RWPE2 (cell line): ENCODE measurements around the gene SERAC1.

Source experiments
- ATAC-seq: fragments of 200-7000 bp; cut with Tn5 transposase; 3 replicates; pipeline ENCODE4 v1.9.1; 2021; ENCODE audit warnings: low read depth
- DNase-seq: peaks from one replicate; pipeline ENCODE4 v3.0.0-alpha.2; 2020; ENCODE audit warnings: low spot score
- H3K27ac ChIP-seq: fragments of 450-650 bp; 2 replicates; pipeline ENCODE4 v1.5.1; 2017; ENCODE audit warnings: mild to moderate bottlenecking; ENCODE audit not compliant: poor library complexity, severe bottlenecking
- H3K27me3 ChIP-seq: fragments of 250-450 bp; sonication (Bioruptor Pico); 2 replicates; pipeline ENCODE4 v1.5.1; 2021; ENCODE audit warnings: mild to moderate bottlenecking, moderate library complexity; ENCODE audit not compliant: insufficient read depth, poor library complexity, severe bottlenecking
- H3K36me3 ChIP-seq: fragments of 250-450 bp; sonication (Bioruptor Pico); 2 replicates; pipeline ENCODE4 v1.5.1; 2020; ENCODE audit warnings: low read depth, mild to moderate bottlenecking, moderate library complexity
- H3K4me1 ChIP-seq: fragments of 250-450 bp; sonication (Bioruptor Pico); 2 replicates; pipeline ENCODE4 v1.5.1; 2021; ENCODE audit warnings: mild to moderate bottlenecking, moderate library complexity; ENCODE audit not compliant: insufficient read depth, poor library complexity, severe bottlenecking
- H3K4me3 ChIP-seq: fragments of 250-450 bp; sonication (Bioruptor Pico); 2 replicates; pipeline ENCODE4 v1.5.1; 2021; ENCODE audit warnings: mild to moderate bottlenecking, moderate library complexity; ENCODE audit not compliant: severe bottlenecking
- H3K9me3 ChIP-seq: fragments of 250-450 bp; sonication (Bioruptor Pico); 2 replicates; pipeline ENCODE4 v1.5.1; 2021; ENCODE audit warnings: mild to moderate bottlenecking, moderate library complexity; ENCODE audit not compliant: severe bottlenecking
- TF ChIP-seq, protein P1 (sequence below): fragments of 450-650 bp; IDR thresholded peaks from one replicate; pipeline ENCODE4 v1.5.1; 2017; ENCODE audit warnings: mild to moderate bottlenecking, moderate library complexity; ENCODE audit not compliant: poor library complexity, severe bottlenecking

Gene SERAC1

DNA sequence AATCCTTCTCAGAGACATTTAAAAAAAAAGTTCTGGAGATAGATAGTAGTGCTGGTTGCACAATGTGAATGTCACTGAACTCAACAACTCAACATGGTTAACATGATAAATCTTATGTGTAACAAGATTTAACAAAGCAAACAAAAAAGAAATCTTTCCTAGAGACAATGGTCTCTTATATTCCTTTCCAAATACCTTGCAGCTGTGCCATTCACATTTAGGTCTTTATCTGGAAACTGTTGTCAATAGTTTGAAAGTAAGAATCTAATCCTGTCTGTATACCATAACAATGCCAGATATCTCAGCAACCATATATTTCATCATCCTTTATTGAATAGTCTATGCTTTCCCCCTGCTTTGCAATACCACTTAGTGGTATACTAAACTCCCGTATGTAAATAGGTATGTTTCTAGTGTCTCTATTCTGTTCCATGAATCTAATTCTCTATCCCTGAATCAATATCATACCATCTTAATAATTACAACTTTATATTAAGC, 2.1 kb downstream of the SERAC1 start:
- no peaks in the 10 kb centered on the region for H3K27me3 ChIP-seq
- DNase-seq (no peak), ATAC-seq (no peak)
- H3K4me3 ChIP-seq = no peak overlapping the region
- no peak overlapping the region for H3K27ac ChIP-seq
- H3K9me3 ChIP-seq = no peaks in the 10 kb centered on the region
- H3K4me1 ChIP-seq = peaks cover 13% of the 10 kb centered on the region
- H3K36me3 ChIP-seq = no peaks in the 10 kb centered on the region
- TF ChIP-seq, protein P1, sequence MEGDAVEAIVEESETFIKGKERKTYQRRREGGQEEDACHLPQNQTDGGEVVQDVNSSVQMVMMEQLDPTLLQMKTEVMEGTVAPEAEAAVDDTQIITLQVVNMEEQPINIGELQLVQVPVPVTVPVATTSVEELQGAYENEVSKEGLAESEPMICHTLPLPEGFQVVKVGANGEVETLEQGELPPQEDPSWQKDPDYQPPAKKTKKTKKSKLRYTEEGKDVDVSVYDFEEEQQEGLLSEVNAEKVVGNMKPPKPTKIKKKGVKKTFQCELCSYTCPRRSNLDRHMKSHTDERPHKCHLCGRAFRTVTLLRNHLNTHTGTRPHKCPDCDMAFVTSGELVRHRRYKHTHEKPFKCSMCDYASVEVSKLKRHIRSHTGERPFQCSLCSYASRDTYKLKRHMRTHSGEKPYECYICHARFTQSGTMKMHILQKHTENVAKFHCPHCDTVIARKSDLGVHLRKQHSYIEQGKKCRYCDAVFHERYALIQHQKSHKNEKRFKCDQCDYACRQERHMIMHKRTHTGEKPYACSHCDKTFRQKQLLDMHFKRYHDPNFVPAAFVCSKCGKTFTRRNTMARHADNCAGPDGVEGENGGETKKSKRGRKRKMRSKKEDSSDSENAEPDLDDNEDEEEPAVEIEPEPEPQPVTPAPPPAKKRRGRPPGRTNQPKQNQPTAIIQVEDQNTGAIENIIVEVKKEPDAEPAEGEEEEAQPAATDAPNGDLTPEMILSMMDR = no peak

DNA sequence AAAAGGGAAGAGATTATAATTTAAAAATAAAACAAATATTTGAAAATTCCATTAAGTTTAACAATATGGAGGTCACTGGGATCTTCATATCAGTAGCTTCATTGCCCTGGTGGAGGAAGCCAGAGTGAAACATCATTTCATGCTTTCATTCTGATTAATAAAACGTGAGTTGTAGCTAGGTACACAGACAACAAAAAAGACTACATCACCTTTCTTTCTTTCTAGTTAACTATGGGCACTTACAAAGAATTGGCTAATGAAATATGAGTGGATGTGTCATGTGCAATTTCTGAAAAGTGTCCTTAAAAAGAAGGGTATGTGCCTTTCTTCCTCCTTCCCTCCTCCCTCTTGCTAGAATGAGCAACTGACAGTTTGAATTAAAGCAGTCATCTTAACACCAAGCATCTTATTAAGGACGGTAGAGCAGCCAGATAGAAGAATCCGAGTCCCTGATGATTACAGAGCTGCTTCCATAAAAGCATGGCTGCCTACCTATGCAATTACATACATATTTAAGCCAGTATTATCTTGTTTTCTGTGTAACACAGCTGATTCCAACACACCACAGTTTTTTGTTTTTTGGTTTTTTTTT, 3.4 kb downstream of the SERAC1 start:
- ATAC-seq = no peak

DNA sequence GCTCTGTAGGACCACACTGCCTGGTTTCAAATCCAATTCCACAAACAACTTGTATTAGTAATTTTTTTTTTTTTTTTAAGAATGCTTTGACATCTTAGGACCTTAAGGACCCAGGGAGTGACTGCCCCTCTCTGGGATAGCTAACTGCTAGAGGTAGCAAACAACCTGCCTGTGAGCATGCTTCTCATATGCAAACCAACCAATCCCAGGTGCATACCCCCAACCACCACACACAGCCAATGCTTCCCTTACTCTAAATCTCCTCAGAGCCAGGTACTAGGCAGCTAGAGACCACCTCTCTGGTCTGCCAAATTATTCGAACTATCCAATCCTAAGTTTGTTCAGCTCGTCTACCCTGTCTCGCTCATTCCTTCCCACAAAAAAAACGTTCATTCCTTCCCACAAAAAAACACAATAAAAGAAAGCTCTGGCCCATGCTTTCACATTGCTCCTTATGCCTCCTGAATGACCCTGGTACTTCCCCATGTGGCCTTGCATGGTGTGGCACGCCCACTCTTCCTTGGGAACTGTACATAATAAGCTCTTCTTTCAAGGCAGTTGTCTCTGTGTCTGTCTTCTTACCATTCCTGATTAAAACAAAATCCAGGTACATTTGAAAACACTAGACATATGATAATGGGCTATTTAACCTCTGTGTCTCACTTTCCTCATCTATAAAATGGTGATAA, 6.4 kb downstream of the SERAC1 start:
- peaks cover 3% of the 10 kb centered on the region for H3K9me3 ChIP-seq
- H3K4me3 ChIP-seq = no peak overlapping the region
- DNase-seq (no peak), ATAC-seq (no peak)
- TF ChIP-seq, protein P1 = no peak
- no peaks in the 10 kb centered on the region for H3K27me3 ChIP-seq
- H3K4me1 ChIP-seq = no peaks in the 10 kb centered on the region
- H3K36me3 ChIP-seq = peaks cover 9% of the 10 kb centered on the region
- no peak overlapping the region for H3K27ac ChIP-seq

More for the DNA sequence above, 3.4 kb downstream of the SERAC1 start:
- Histone ChIP-seq H3K36me3 (no peaks in the 10 kb centered on the region; the same call in 1 of the 2 replicates), H3K27me3 (no peaks in the 10 kb centered on the region), H3K27ac (no peak overlapping the region), H3K4me1 (peaks cover 2% of the 10 kb centered on the region), H3K4me3 (no peak overlapping the region), H3K9me3 (no peaks in the 10 kb centered on the region)
- TF ChIP-seq, protein P1 = no peak
- no peak for DNase-seq

DNA sequence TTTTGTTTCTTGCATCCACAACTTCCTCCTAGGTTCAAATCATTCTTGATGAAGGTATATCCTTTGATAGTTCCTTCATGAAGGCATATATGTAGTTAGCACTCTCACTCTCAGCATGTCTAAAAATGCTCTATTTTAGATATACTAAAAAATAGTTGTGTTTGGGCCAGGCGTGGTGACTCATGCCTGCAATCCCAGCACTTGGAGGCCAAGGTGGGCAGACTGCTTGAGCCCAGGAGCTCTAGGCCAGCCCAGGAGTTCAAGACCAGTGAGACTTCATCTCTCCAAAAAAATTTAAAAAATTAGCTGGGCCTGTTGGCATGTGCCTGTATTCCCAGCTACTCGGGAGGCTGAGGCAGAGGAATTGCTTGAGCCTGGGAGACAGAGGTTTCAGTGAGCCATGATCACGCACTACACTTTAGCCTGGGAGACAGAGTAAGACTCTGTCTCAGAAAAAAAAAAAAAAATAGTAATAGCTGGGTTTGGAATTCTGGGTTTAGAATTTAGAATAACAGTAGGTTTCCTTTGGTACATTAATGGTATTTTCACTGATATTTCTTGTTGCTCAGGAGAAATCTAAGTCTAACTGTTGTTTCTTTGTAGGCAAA, 7.0 kb downstream of the SERAC1 start:
- ATAC-seq (no peak), DNase-seq (no peak)
- Histone ChIP-seq H3K9me3 (peaks cover 3% of the 10 kb centered on the region), H3K4me1 (no peaks in the 10 kb centered on the region), H3K4me3 (no peak overlapping the region), H3K36me3 (peaks cover 9% of the 10 kb centered on the region), H3K27ac (no peak overlapping the region), H3K27me3 (no peaks in the 10 kb centered on the region)
- TF ChIP-seq, protein P1 = no peak
